HG03378 (cell line): ENCODE measurements around the gene GTPBP6.
"Not testable (repeated sequence)": the region's sequence is repeated elsewhere in the genome, so short reads cannot be mapped to it uniquely, and the experiment has no call there.

ENCODE experiments used
- ATAC-seq: cut with Tn5 transposase; IDR thresholded peaks from one replicate; pipeline ENCODE4 v1.9.1; 2021; ENCODE audit warnings: mild to moderate bottlenecking, moderate library complexity; ENCODE audit not compliant: unreplicated experiment

GTPBP6 gene

DNA sequence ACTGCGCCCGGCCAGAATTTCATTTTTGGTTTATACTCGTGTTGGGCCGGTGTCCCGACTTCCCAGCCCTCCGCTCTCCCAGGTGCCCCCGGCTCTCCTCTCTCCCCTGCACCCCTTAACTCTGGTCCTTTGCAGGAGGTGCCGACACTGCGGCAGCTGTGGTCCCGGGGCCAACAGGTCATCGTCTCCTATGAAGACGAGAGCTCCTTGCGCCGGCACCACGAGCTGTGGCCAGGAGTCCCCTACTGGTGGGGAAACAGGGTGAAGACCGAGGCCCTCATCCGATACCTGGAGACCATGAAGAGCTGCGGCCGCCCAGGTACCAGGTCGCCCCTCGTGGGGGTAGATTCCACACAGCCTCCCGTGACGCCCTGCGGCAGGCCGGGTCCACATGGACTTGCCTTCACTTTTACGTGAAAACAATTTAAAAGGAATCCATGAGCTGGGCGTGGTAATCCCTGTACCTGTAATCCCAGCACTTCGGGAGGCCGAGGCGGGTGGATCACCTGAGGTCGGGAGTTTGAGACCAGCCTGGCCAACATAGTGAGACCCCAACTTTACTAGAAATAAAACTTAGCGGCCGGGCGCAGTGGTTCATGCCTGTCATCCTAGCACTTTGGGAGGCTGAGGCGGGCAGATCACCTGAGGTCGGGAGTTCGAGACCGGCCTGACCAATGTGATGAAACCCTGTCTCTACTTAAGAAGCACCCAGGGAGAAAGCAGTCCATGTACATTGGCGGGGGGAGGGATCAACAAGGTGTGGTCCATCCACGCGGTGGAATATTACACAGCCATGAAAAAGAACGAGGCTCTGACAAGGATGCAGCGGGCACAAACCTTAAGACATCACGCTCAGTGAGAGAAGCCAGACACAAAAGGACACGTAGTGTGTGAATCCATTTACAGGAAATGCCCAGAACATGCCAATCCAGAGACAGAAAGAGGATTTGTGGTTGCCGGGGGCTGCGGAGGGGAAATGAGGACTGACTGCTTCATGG, 25.4 kb downstream of the GTPBP6 start:
- ATAC-seq: no peak

DNA sequence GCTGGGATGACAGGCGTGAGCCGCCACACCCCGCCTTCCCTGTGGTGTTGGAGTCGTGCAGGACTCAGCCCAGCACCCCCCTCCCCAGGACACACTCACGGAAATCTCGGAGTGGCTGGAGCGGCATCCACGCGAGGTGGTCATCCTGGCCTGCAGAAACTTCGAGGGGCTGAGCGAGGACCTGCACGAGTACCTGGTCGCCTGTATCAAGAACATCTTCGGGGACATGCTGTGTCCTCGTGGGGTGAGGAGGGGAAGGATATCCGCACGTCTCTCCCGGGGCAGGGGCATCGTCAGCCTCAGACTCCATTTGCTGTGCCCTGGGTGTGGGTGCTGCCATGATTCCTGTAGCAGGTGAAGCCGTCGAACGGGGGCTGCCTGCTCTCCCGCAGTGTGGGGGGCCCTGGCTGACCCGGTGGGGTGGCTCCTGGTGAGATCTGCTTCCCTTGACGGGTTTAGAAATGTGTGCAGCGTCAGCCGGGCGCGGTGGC, 27.1 kb downstream of the GTPBP6 start:
- no peak for ATAC-seq

DNA sequence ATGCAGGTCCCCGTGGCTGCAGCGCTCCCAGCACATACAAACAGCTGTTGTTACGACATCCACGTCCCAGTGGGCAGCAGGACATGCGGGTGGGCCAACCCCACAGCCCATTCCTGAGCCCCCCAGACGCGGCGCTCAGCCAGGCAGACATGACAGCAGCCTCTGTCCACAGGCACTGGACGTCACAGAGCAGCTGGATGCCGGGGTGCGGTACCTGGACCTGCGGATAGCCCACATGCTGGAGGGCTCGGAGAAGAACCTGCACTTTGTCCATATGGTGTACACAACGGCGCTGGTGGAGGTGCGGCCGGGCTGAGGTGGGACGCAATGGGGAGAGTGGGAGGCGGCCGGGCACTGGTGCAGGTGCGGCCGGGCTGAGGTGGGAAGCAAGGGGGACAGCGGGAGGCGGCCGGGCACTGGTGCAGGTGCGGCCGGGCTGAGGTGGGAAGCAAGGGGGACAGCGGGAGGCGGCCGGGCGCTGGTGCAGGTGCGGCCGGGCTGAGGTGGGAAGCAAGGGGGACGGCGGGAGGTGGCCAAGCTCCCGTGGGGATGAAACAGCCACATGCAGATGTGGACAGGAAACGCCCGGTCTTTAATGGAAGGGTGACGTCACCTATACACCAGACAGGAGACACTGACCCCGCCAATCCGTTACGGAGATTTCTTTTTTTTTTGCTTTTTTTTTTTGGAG, 28.0 kb downstream of the GTPBP6 start:
- no peak for ATAC-seq

DNA sequence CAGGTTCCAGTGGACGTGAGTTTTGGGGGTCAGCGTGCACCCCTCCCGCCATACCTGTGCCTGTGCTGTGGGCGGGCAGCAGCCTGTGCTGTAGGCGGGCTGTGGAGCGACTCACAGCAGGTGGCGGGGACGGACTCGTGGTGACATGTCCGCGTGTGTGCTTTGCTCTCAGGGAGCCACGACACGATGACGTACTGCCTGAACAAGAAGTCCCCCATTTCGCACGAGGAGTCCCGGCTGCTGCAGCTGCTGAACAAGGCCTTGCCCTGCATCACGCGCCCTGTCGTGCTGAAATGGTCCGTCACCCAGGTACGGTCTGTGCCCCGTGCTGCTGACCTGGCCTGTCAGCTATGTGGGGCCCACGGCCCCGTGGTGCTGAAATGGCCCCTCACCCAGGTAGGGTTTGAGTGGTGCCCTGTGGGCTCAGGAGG, 30.0 kb downstream of the GTPBP6 start:
- ATAC-seq: no peak

DNA sequence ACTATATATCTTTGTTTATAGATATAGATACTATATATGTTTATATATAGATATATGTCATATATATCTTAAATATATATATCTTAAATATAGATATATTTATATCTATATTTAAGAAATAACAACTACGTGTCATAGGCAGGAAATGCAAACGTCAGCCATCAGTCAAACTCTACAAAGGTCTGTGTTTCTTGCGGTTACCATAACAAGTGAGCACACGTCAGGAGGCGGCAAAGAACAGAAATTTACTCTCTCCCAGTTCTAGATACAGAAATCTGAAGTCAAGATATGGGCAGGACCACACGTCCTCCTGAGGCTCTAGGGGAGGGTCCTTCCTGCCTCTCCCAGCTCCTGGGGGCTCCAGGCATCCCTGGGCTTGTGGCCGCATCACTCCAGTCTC, 30.9 kb downstream of the GTPBP6 start:
- ATAC-seq: no peak

DNA sequence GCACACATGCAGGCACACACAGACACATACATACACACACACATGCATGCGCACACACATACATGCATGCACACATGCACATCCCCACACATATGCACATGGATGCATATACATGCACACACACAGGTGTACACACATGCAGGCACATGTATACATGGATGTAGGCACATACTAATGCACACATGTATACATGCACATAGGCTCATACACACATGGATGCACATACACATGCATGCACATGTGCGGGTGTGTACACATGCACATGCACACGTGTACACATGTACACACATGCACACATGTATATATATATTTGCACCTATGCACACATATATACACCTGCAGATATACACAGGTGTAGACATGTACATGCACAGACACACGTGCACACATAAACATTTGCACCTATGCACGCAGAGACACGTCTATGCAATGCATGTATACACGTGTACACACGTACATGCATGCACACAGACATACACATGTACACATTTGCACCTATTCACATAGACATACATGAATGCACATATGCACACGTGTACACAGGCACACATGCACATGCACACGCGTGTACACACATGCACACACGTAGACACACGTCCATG, 33.4 kb downstream of the GTPBP6 start:
- no peak for ATAC-seq

DNA sequence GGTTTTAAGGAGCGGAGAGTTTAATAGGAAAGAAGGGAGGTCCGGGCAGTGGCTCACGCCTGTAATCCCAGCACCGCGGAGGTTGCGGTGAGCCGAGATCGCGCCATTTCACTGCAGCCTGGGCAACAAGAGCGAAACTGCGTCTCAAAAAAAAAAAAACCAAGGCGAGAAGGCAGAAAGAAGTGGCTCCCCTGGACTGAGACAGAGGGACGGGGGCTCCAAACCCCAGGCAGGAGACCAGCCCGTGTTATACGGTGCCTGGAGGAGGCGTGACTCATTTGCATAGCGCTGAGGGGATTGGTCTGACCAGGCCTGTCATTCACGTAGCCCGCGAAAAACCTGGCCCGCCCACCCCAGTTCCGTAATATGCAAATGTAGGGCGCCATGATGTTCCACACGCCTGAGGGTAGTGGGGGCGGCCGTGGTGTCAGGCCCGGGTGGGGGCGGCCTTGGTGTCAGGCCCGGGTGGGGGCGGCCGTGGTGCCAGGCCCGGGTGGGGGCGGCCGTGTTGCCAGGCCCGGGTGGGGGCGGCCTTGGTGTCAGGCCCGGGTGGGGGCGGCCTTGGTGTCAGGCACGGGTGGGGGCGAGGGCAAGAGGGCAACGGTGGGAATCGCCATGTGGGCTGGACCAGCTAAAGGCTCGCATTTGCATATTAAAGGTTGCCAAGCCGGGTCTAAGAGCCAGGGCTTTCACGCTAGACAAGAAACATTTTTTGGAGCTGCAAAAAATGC, 35.3 kb downstream of the GTPBP6 start:
- ATAC-seq: peak; percentile 96

DNA sequence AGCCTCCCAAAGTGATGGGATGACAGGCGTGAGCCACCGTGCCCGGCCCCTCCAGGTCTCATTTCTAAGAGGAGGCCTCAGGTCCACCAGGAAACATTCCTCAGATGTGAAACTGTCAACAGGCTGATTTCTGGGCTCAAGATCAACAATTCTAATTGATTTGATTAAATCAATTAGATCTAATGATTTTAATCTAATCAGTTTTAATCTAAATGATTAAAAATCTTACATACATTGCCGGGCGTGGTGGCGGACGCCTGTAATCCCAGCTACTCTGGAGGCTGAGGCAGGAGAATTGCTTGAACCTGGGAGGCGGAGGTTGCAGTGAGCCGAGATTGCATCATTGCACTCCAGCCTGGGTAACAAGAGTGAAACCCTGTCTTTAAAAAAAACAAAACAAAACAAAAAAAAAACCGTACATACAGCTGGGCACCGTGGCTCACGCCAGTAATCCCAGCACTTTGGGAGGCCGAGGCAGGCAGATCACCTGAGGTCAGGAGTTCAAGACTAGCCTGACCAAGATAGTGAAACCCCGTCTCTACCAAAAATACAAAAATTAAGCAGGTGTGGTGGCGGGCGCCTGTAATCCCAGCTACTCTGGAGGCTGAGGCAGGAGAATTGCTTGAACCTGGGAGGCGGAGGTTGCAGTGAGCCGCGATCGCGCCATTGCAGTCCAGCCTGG, 36.5 kb downstream of the GTPBP6 start:
- ATAC-seq: not testable (repeated sequence)

DNA sequence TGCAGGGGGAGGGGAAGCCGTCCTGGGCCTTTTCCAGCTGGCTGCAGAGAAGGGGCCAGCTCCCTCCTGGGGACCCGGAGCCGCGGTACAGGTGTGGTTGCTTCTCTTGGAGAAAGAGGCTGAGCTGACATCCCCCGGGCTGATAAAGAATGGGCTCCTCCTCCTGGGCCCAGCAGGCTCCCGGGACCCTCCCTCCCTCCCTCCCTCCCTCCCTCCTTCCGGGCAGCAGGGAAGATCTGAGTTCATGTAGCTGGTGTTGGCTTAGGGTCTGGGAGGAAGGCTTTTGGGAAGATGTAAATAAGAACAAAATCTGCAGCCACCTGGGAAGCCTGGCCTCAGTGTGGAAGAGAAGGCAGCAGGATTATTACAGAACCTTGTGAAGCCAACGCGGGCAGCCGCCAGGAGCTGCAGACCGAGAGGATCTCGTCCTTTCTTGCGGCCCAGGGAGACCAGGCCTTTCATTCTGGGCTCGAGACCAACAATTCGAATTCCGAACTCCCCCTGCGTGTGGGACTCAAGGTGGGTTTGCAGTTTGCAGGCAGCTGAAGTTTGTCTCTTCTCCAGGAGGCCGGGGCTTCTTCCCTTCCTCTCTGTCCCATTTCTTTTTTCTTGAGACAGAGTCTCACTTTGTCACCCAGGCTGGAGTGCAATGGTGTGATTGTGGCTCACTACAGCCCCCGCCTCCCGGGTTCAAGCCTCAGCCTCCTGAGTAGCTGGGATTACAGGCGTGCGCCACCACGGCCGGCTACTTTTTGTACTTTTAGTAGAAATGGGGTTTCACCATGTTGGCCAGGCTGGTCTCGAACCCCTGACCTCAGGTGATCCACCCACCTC, 37.2 kb downstream of the GTPBP6 start, which contains the start of gene PLCXD1:
PLCXD1 (plus strand) TSS at position 216 of the 834 bp plus-strand sequence. CDS start 2,807 bp downstream, outside the sequence.
- no peak for ATAC-seq

DNA sequence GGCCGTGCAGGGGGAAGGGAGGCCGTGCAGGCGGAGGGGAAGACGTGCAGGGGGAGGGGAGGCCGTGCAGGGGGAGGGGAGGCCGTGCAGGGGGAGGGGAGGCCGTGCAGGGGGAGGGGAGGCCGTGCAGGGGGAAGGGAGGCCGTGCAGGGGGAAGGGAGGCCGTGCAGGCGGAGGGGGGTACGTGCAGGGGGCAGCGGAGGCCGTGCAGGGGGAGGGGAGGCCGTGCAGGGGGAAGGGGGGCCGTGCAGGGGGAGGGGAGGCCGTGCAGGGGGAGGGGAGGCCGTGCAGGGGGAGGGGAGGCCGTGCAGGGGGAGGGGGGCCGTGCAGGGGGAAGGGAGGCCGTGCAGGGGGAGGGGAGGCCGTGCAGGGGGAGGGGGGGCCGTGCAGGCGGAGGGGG, 37.9 kb downstream of the GTPBP6 start:
- not testable (repeated sequence) for ATAC-seq

DNA sequence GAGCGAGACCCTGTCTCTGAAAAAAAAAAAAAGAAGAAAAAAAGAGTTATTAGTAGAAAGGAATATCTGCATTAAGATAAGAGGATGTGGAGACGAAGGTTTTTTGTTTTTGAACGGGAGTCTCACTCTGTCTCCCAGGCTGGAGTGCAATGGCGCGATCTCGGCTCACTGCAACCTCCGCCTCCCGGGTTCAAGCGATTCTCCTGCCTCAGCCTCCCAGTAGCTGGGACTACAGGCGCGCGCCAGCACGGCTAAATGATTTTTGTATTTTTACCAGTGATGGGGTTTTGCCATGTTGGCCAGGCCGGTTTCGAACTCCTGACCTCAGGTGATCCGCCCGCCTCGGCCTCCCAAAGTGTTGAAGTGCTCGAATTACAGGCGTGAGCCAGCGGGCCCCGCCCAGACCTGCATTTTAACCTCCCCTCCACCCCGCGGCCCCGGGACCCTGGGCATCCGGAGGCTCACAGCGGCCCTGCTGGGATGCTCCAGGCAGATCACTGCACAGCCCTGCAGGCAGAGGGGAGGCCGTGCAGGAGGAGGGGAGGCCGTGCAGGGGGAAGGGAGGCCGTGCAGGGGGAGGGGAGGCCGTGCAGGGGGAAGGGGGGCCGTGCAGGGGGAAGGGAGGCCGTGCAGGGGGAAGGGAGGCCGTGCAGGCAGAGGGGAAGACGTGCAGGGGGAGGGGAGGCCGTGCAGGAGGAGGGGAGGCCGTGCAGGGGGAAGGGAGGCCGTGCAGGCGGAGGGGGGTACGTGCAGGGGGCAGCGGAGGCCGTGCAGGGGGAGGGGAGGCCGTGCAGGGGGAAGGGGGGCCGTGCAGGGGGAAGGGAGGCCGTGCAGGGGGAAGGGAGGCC, 38.6 kb downstream of the GTPBP6 start:
- ATAC-seq: not testable (repeated sequence)

DNA sequence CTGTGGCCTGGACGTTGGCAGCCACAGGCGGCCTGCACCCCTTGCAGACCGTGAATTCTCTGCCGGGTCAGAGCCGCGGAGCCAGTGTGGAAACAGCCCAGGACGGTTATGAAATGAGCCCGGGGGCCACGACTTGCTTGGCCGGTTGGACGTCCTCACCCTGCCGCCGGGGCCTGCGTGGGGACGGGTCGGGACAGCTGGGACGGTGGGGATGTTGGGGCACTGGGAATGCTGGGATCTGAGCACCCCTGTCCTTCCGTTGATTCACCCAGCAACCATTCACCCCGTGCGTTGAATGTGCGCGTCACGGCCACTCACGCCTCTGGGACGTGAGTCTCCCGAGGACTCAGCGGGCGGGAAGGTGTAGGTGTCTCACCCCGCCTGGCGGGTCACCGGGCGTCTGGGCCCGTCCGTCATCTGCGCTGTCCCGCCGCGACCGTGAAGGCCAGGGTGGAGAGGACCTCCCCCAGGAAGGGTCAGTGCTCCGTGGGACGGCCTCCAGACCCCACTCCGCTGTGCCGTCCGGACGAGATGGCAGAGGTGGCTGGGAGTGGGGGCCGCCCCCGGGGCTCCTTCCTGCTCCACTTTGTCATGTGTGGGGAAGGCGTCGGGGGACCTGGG, 41.9 kb downstream of the GTPBP6 start:
- ATAC-seq: peak; percentile 28

DNA sequence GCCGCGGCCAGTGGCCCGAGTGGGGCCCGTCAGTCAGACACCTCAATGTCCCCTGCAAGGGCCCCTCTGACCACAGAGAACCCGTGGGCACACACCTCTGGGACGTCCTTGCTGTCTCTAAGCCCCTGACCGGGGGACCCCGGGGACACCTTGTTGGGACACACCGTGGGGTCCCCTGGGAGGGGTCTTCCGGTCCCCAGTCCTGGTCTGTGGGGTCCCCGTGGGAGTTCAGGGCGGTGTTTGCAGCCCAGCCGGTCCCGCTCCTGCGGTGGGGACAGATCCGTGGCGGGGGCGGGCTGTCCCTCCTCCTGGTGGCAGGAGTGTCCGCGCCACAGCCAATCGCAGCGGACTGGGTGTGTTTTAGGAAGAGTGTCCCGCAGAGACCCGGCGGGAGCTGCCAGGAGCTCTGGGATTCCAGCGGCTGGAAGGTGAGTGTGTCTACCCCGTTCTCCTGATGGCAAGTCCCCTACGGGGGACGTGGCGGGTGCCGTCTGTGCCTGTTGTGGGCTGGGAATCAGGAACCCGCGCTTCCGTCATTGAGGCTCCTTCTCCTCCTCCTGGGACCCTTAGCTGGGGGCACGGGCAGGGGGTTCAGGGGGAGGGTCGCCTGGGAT, 42.5 kb downstream of the GTPBP6 start:
- ATAC-seq: peak; percentile 81

DNA sequence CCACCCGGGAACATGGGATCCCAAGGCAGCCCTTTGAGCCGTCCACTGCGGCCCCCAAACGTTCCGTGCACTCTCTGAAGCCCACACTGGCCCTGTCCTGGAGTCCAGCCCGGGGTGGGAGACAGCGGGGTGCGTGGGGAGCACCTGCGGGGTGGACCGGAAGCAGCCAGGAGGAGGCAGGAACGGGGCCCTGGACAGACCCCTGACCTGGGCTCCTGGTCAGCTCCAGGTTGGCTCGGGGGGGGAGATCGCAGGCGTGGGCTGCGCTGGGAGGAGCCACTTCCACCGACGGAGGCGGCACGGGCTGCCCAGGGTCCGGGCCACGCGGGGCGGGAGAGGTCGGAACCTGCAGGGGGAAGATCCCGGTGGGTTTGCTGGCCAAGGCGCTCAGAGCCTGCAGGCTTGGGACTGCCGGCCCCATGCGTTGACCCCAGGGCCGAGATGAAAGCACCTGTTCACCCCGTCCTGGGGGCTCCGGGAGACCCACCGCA, 43.1 kb downstream of the GTPBP6 start:
- ATAC-seq: no peak

DNA sequence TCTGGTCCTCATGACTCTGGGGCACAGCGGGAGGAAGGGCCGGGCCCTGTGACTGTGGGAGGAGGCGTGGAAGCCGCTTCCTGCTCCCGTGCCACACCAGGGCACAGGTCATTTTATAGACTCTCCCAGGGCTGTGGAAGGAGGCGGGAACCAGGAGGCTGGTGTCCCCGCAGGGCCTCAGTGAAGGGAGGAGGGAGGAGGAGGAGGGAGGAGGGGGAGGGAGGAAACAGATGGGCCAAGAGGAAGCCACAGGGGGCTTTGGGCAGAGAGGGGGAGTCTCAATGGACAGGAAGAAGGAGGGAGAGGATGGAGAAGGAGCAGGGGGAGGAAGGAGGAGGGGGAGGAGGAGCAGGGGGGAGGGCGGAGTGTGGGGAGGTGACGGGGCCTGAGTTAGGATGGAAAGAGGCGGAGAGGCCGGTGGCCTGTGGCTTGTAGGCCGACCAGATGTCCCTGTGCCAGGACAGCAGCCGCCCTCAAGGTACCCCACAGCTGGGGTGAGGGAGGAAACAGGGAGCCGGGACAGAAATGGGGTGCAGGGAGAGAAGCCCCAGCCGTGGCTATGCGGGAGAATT, 43.6 kb downstream of the GTPBP6 start:
- no peak for ATAC-seq

DNA sequence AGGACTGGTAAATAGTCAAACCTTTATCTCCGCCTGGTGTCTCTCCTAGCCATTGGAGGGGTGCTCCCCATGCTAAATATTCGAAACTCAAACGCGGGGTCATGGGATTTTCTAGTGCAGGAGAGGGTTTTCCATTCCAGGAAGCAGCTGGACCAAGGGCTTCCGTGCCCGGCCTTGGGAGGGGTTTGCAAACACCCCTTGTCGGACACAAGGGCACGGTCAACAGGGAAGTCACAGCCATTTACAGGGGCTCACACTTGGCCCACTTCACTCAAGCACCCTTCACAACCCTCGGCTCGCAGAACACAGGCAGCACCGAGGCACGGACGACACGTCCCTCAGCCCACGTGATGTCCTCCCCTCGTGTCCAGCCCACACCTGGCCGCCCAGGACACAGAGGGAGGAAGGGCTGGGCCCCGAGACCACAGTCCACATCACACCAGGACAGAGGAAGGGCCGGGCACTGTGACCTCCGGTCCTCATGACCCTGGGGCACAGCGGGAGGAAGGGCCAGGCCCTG, 47.7 kb downstream of the GTPBP6 start:
- no peak for ATAC-seq
